Vagina (tissue), 2 donors: ENCODE measurements around the gene PLA2G2D. TPM values are rescaled to one million over a fixed set of nuclear protein-coding genes. Genes with fewer than 3 reads are reported as not detected.

Experiments used
- DNase-seq, 2 donors: peaks; one replicate each; pipeline ENCODE4 v3.0.0-alpha.2; 2017; ENCODE audit errors: extremely low spot score in 2 of 2
- H3K27ac ChIP-seq: fragments of 200-600 bp; sonication (generic); one replicate; pipeline ENCODE4 v1.5.1; 2019
- H3K27me3 ChIP-seq: fragments of 200-600 bp; sonication (generic); one replicate; pipeline ENCODE4 v1.5.1; 2019
- H3K36me3 ChIP-seq, 2 donors: fragments of 200-600 bp; sonication (generic); one replicate each; pipeline ENCODE4 v1.5.1; 2017 to 2019
- H3K4me1 ChIP-seq: fragments of 200-600 bp; sonication (generic); one replicate; pipeline ENCODE4 v1.5.1; 2019
- H3K4me3 ChIP-seq, 2 donors: fragments of 200-600 bp; sonication (generic); 1 replicate in 1 of 2; 2 replicates in 1 of 2; pipeline ENCODE4 v1.5.1; 2016 to 2019
- H3K9me3 ChIP-seq: fragments of 200-600 bp; sonication (generic); one replicate; pipeline ENCODE4 v1.5.1; 2019
- CTCF ChIP-seq, 3 experiments: fragments of 450-650 bp in 2 of 3; fragments of 200-600 bp in 1 of 3; sonication (generic) in 1 of 3; IDR thresholded peaks; one replicate each; pipeline ENCODE4 v1.5.1; 2017 to 2019; ENCODE audit warnings: antibody characterized with exemption in 3 of 3, mild to moderate bottlenecking in 2 of 3, moderate library complexity in 2 of 3
- POLR2A ChIP-seq, 2 donors: fragments of 450-650 bp; IDR thresholded peaks; one replicate each; pipeline ENCODE4 v1.6.1; 2017; ENCODE audit warnings: antibody characterized with exemption in 2 of 2, mild to moderate bottlenecking in 2 of 2, moderate library complexity in 2 of 2
- POLR2AphosphoS5 ChIP-seq, 2 donors: sonication (generic); formaldehyde crosslinking; IDR thresholded peaks; one replicate each; pipeline ENCODE4 v1.9.0; 2017; ENCODE audit warnings: antibody characterized with exemption in 2 of 2, mild to moderate bottlenecking in 2 of 2, low read depth in 1 of 2; ENCODE audit not compliant: insufficient read depth in 1 of 2
- intact Hi-C: fragments of 100-400 bp; cut with DNase I; formaldehyde crosslinking; loops from one replicate; pipeline ENCODE4 v1.15.1; 2023
- total RNA-seq: library from RNA; depleted of rRNA; stranded (reverse); fragments of >200 nt; gene quantifications from one replicate; pipeline ENCODE4 v1.2.3, GENCODE V29; 2016

The PLA2G2D gene
- total RNA-seq, 1 donor from 2014 or later: not detected

- no peaks in the 10 kb centered on the region for H3K27me3 ChIP-seq
- no peak for DNase-seq
- no peak overlapping the region for H3K4me3 ChIP-seq
- no peaks in the 10 kb centered on the region for H3K9me3 ChIP-seq
- peaks cover 9% of the 10 kb centered on the region for H3K4me1 ChIP-seq
- no peak overlapping the region for H3K27ac ChIP-seq
- H3K36me3 ChIP-seq: no peaks in the 10 kb centered on the region
- intact Hi-C loops: no loop called here
- TF ChIP-seq CTCF (IDR thresholded peaks at IDR 0.05): no peak
- TF ChIP-seq POLR2A (IDR thresholded peaks at IDR 0.05): no peak
Observed at GRCh38 chr1:20124456-20125057, 5.2 kb upstream of the PLA2G2D start.

- Histone ChIP-seq H3K9me3 (no peaks in the 10 kb centered on the region), H3K27me3 (no peaks in the 10 kb centered on the region), H3K4me3 (no peak overlapping the region), H3K36me3 (no peaks in the 10 kb centered on the region), H3K4me1 (peaks cover 9% of the 10 kb centered on the region), H3K27ac (no peak overlapping the region)
- intact Hi-C loops: no loop called here
- TF ChIP-seq CTCF (IDR thresholded peaks at IDR 0.05) (no peak), POLR2A (IDR thresholded peaks at IDR 0.05) (no peak), POLR2AphosphoS5 (IDR thresholded peaks at IDR 0.05; ENCODE audit: insufficient read depth in 1 of 2, low read depth in 1 of 2) (no peak)
- DNase-seq: no peak
Observed at GRCh38 chr1:20123722-20124455, 4.6 kb upstream of the PLA2G2D start.

- Histone ChIP-seq H3K4me1 (peaks cover 9% of the 10 kb centered on the region), H3K27ac (no peak overlapping the region), H3K4me3 (no peak overlapping the region), H3K9me3 (no peaks in the 10 kb centered on the region), H3K36me3 (no peaks in the 10 kb centered on the region), H3K27me3 (no peaks in the 10 kb centered on the region)
- TF ChIP-seq POLR2A (IDR thresholded peaks at IDR 0.05): no peak
- TF ChIP-seq CTCF (IDR thresholded peaks at IDR 0.05): no peak
- TF ChIP-seq POLR2AphosphoS5 (IDR thresholded peaks at IDR 0.05; ENCODE audit: insufficient read depth in 1 of 2, low read depth in 1 of 2): no peak
- intact Hi-C loops: no loop called here
- DNase-seq: no peak
Observed at GRCh38 chr1:20120796-20121195, 1.5 kb upstream of the PLA2G2D start.

GRCh38 chr1:20117236-20117635 lies 2.1 kb downstream of the PLA2G2D start:
- no peaks in the 10 kb centered on the region for H3K9me3 ChIP-seq
- no peaks in the 10 kb centered on the region for H3K4me1 ChIP-seq
- H3K27ac ChIP-seq: no peak overlapping the region
- no peak for DNase-seq
- no peaks in the 10 kb centered on the region for H3K36me3 ChIP-seq
- H3K27me3 ChIP-seq: no peaks in the 10 kb centered on the region
- TF ChIP-seq POLR2A (IDR thresholded peaks at IDR 0.05): no peak
- TF ChIP-seq CTCF (IDR thresholded peaks at IDR 0.05): no peak
- TF ChIP-seq POLR2AphosphoS5 (IDR thresholded peaks at IDR 0.05; ENCODE audit: insufficient read depth in 1 of 2, low read depth in 1 of 2): no peak
- intact Hi-C loops: no loop called here
- H3K4me3 ChIP-seq: no peak overlapping the region

GRCh38 chr1:20115916-20116315 lies 3.4 kb downstream of the PLA2G2D start:
- Histone ChIP-seq H3K36me3 (no peaks in the 10 kb centered on the region), H3K27ac (no peak overlapping the region), H3K4me1 (peaks cover 5% of the 10 kb centered on the region), H3K27me3 (no peaks in the 10 kb centered on the region), H3K9me3 (no peaks in the 10 kb centered on the region), H3K4me3 (no peak overlapping the region)
- no peak for DNase-seq
- intact Hi-C loops: no loop called here
- no peak for TF ChIP-seq POLR2AphosphoS5 (IDR thresholded peaks at IDR 0.05; ENCODE audit: insufficient read depth in 1 of 2, low read depth in 1 of 2)
- no peak for TF ChIP-seq CTCF (IDR thresholded peaks at IDR 0.05)
- no peak for TF ChIP-seq POLR2A (IDR thresholded peaks at IDR 0.05)
